ENCODE results near the gene MYLK4. TPM values are rescaled to one million over a fixed set of nuclear protein-coding genes. Genes with fewer than 3 reads are reported as not detected.

Gene MYLK4
- total RNA-seq, 1 experiment from 2014 or later = 0.26 TPM

DNA sequence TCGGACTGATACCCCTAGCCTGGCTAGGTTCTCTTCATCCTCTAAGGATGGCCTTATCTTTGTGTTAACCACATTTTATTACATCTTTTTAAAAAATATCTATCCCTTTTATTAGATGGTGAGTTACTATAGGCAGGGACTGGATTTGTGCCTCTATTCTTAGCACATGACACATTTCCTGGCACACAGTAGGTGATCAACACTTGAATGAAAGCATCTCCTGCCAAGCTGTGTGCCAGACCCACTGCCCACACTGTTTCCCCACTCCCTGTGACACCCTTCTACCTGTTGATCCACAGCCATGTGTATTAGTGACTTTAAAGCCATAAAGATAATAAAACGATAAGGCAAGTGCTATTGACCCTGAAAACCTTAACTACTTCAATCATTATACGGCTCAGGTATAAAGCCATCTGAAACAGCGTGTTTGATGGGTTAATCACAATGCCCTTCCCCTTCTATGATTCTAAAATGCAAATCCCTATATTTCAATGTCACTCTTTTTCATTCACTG is 73.6 kb downstream of the MYLK4 start:
- Histone ChIP-seq H3K36me3 (no peaks in the 10 kb centered on the region), H3K27ac (no peak overlapping the region), H3K4me3 (no peak overlapping the region), H3K27me3 (replicated peaks) (no peaks in the 10 kb centered on the region), H3K9me3 (replicated peaks) (no peaks in the 10 kb centered on the region), H3K4me1 (replicated peaks) (no peaks in the 10 kb centered on the region)
- no peak for DNase-seq (ENCODE audit: low read depth in 1 of 2, low spot score in 2 of 2)

DNA sequence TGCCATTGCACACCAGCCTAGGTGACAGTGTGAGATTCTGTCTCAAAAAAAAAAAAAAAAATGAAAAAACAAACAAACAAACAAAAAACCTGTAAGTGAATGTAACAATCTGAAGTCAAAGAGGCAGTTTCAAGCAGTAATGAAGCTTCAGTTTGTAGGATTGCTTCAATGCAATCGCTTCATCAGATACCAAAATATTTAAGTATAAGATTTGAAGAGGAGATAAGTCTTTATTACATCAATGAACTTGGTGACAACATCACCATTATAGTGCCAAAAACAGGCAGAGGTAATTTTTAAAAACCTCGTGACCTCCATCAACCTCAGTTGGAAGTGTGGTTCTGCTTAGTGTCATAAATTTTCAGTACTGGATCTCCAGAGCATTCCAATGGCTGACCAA is 74.7 kb downstream of the MYLK4 start:
- Histone ChIP-seq H3K27me3 (replicated peaks) (no peaks in the 10 kb centered on the region), H3K4me1 (replicated peaks) (no peaks in the 10 kb centered on the region), H3K4me3 (no peak overlapping the region), H3K9me3 (replicated peaks) (no peaks in the 10 kb centered on the region), H3K27ac (no peak overlapping the region), H3K36me3 (no peaks in the 10 kb centered on the region)
- DNase-seq (ENCODE audit: low read depth in 1 of 2, low spot score in 2 of 2) = no peak

DNA sequence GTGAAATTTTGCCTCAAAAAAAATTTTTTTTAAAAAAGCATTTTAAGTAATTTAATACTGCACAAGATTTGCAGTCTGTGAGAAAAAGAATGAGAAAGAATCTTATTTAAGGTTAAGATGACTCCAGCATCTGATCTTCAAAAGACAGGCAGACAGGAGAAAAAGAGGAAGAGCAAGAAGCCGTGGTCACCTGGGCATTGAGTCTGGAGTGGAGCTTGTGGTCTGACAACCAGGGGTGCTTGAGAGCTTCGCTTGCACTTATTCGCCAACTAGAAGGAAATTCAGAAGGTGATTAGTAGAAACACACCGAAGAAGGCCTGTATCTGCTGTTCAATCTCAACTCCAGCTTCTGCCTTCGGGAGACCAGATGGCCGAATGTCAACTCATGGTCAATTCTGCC is 75.9 kb downstream of the MYLK4 start:
- Histone ChIP-seq H3K27ac (no peak overlapping the region), H3K4me1 (replicated peaks) (no peaks in the 10 kb centered on the region), H3K4me3 (no peak overlapping the region), H3K36me3 (no peaks in the 10 kb centered on the region), H3K9me3 (replicated peaks) (no peaks in the 10 kb centered on the region), H3K27me3 (replicated peaks) (no peaks in the 10 kb centered on the region)
- DNase-seq (ENCODE audit: low read depth in 1 of 2, low spot score in 2 of 2) = no peak

DNA sequence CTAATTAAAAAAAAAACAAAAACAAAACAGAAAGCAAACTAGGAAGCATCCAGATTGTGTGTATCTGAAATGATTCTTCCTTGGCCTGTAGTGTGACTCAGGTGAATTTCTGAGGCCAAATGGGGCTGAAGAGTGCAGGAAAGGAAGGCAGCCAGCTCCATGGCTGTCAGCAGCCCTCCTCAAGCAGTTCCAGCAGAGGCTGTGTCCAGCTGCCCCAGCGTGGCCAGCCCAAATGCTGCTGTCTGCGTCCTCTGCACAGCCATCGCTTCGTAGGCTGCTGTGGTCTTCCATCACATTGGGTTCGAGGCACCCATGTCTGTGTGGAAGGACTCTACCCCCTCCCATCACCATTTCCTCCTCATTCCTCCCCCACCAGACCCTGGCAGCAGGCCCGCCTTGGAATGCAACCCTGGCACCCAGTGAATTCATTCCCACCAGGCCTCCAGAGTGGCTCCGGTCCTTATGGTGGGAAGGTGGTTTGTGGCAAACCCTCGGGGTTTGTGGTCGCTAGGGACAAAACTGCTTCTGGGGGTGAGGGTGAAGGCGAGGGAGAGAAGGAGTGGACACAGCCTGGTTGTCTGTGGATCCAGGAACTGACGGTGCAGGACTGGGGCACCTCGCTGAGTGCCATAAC is 81.5 kb downstream of the MYLK4 start:
- no peak overlapping the region for H3K27ac ChIP-seq
- H3K4me1 ChIP-seq (replicated peaks) = no peaks in the 10 kb centered on the region
- DNase-seq (ENCODE audit: low read depth in 1 of 2, low spot score in 2 of 2) = no peak
- H3K36me3 ChIP-seq = no peaks in the 10 kb centered on the region
- H3K27me3 ChIP-seq (replicated peaks) = no peaks in the 10 kb centered on the region
- no peaks in the 10 kb centered on the region for H3K9me3 ChIP-seq (replicated peaks)
- H3K4me3 ChIP-seq = no peak overlapping the region

DNA sequence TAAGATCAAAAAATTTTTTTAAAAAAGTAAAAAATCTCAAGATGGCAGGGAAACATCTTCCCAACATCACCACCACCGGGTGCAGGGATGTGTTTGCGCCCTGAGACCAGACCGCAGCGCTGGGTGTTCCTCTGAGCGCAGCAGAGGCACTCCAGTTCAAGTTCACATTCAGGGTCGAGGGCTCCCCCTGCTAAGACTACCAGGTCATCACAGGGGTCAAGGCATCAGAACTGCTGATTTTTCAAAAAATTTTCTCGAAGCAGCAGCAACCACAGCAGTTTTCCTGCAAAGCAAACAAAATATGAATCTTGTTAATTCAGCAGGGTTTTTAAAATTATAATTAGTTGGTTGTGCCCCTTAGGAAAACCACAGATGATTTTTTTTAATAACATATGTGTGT is 83.1 kb downstream of the MYLK4 start:
- H3K9me3 ChIP-seq (replicated peaks) = no peaks in the 10 kb centered on the region
- no peaks in the 10 kb centered on the region for H3K36me3 ChIP-seq

DNA sequence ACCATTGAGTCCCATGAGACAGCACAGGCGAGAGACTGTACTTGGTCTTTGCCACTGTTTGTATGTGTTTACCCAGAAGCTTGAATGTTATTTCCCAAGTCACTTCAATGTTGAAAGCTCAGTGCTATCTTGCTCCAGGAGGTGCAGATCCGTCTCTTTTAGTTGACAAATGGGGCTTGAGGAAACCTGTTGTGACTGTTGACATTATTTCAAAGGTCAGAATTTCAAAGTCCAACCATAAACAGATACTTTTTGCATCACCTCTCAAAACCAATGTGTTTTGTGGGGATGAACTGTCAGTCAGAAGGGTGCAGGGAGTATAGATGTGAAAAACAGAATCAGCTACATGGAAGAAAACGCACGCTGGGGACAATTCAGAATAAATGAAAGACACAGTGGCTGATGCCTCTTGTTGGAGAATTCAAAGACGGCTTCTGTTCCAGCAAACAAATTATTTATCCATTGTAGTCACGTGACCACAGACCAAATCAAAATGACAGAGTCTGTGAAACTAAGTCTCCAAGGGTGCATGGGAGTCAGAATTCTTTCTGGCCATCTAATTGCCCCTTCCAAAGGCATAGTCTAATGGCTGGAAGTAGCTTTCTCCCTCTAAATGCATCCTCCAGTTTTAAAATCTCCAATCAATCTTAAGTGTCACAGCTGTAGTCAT is 83.7 kb downstream of the MYLK4 start:
- H3K9me3 ChIP-seq (replicated peaks) = no peaks in the 10 kb centered on the region
- H3K4me3 ChIP-seq = no peak overlapping the region
- H3K27ac ChIP-seq = no peak overlapping the region
- H3K36me3 ChIP-seq = no peaks in the 10 kb centered on the region
- no peaks in the 10 kb centered on the region for H3K27me3 ChIP-seq (replicated peaks)
- DNase-seq (ENCODE audit: low read depth in 1 of 2, low spot score in 2 of 2) = no peak
- H3K4me1 ChIP-seq (replicated peaks) = no peaks in the 10 kb centered on the region

More for the DNA sequence above, 83.1 kb downstream of the MYLK4 start:
- Histone ChIP-seq H3K27me3 (replicated peaks) (no peaks in the 10 kb centered on the region), H3K4me3 (no peak overlapping the region), H3K27ac (no peak overlapping the region), H3K4me1 (replicated peaks) (no peaks in the 10 kb centered on the region)
- no peak for DNase-seq (ENCODE audit: low read depth in 1 of 2, low spot score in 2 of 2)

DNA sequence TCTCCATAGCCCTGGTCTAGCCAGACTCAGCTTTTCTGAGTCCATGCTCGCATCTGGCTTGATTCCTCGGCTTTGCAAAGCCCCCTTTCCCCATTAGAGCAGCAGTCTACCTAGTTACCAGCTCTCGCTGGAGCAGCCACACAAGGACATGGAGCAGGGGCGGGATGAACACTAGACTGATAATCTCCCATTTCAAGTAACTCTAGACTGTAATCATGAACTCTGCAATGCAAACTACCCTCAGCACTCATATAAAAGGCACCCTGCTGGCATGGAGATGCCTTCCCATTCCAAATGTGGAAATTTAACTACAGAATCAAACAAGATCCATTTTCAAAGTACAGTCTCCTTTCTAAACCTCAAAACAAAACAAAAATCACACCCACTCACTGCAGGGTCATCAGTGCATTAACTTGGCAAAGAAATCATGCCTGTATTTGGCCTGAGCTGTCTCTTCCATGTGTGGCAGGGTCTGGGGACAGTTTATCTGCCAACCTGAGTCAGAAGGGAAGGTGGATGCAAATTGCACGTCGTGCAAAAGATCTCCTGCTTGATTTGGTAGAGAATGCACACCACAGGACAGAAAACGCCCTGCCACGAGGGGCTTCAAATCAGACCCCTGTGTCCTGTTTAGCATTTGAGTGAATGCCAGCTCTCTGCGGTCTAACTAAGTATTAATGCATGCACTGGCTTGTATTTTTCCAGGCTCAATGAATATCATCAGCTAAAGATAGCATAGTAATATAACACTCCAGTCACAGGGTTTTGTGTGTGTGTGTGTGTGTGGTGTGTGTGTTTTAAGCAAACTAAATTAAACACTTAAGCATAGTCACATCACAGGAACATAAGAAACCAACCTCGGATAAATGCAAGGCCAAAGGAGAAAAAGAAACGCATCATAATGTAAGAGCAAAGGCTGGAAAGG is 85.3 kb downstream of the MYLK4 start:
- DNase-seq (ENCODE audit: low read depth in 1 of 2, low spot score in 2 of 2) = no peak
- no peaks in the 10 kb centered on the region for H3K27me3 ChIP-seq (replicated peaks)
- no peaks in the 10 kb centered on the region for H3K4me1 ChIP-seq (replicated peaks)
- no peaks in the 10 kb centered on the region for H3K36me3 ChIP-seq
- no peak overlapping the region for H3K27ac ChIP-seq
- no peaks in the 10 kb centered on the region for H3K9me3 ChIP-seq (replicated peaks)
- H3K4me3 ChIP-seq = no peak overlapping the region

DNA sequence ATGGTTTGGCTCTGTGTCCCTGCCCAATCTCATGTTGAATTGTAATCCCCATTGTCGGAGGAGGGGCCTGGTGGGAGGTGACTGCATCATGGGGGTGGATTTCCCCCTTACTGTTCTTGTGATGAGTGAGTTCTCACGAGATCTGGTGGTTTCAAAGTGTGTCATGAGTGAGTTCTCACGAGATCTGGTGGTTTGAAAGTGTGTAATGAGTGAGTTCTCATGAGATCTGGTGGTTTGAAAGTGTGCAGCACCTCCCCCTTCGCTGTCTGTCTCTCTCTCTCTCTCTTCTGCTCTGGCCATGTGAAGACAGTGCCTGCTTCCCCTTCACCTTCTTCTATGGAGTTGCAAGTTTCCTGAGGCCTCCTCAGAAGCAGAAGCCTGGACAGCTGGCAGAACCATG is 87.6 kb downstream of the MYLK4 start:
- H3K4me1 ChIP-seq (replicated peaks) = peaks cover 6% of the 10 kb centered on the region; the same call in 1 of the 2 replicates
- no peak overlapping the region for H3K4me3 ChIP-seq
- no peaks in the 10 kb centered on the region for H3K9me3 ChIP-seq (replicated peaks)
- H3K27ac ChIP-seq = no peak overlapping the region
- no peaks in the 10 kb centered on the region for H3K27me3 ChIP-seq (replicated peaks)
- no peak for DNase-seq (ENCODE audit: low read depth in 1 of 2, low spot score in 2 of 2)
- no peaks in the 10 kb centered on the region for H3K36me3 ChIP-seq

DNA sequence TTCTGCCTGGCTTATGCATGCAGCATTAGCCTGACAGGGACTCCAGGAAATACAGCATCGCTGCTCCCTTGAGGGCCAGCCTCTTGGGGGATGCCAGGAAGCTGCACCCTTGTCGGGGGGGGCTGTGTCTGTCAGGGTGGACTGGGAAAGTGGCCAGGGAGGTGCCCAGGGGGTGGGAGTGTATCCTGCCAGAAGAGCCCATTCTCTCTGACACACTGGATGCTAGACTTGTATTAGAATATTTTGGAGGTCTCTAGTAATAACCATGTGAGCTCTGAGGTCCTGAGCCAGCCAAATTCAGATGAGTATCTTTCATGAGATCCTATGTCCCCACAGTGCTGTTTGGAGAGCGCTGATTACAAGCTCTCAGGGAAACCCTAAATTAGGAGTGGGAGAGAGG is 89.1 kb downstream of the MYLK4 start:
- Histone ChIP-seq H3K27ac (no peak overlapping the region), H3K36me3 (no peaks in the 10 kb centered on the region), H3K4me3 (no peak overlapping the region), H3K9me3 (replicated peaks) (no peaks in the 10 kb centered on the region), H3K4me1 (replicated peaks) (peaks cover 6% of the 10 kb centered on the region; the same call in 1 of the 2 replicates), H3K27me3 (replicated peaks) (no peaks in the 10 kb centered on the region)
- DNase-seq (ENCODE audit: low read depth in 1 of 2, low spot score in 2 of 2) = no peak

DNA sequence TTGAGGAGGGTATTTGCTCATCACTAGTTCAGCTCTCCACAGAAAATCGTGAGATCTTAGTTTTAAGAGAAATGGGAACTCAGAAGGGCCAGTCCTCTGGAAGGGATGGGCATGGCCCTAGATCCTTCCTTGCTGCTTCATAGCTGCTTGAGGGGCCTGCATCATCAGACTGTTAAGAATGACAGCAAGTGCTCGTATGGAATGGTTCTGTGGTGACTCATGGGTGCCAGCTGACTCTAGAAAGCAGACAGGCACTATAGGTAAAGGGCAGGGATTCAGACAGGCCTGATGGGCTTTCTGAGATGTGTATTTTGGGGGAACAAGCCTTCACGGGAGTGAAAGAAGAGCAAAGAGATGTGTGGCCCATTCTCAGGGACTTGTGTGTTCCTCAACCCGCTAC is 90.8 kb downstream of the MYLK4 start:
- Histone ChIP-seq H3K27ac (no peak overlapping the region), H3K4me1 (replicated peaks) (peaks cover 6% of the 10 kb centered on the region; the same call in 1 of the 2 replicates), H3K9me3 (replicated peaks) (no peaks in the 10 kb centered on the region), H3K36me3 (no peaks in the 10 kb centered on the region), H3K4me3 (no peak overlapping the region), H3K27me3 (replicated peaks) (no peaks in the 10 kb centered on the region)
- peak in 1 of 2 experiments; percentile 7 for DNase-seq (ENCODE audit: low read depth in 1 of 2, low spot score in 2 of 2)

DNA sequence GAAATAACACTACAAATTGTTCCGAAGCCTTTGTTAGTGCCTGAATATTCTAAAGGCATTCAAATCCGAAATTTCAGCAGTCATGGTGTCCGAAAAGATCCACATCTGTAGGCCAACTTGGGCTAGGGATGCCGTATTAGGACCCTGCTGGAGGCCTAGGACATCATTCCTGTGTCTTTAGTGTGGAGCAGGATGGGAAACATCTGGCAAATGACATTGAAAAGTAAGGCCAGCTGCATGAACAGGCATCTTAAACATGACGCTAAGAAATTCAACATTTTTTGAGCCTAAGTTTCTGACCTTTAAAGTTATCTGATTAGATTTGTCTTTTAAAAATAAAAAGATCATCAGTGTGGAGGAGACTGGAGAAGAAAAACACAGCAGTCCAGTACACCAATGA is 91.3 kb downstream of the MYLK4 start:
- Histone ChIP-seq H3K27ac (no peak overlapping the region), H3K9me3 (replicated peaks) (no peaks in the 10 kb centered on the region), H3K4me3 (no peak overlapping the region), H3K27me3 (replicated peaks) (no peaks in the 10 kb centered on the region), H3K36me3 (no peaks in the 10 kb centered on the region), H3K4me1 (replicated peaks) (peaks cover 6% of the 10 kb centered on the region; the same call in 1 of the 2 replicates)
- no peak for DNase-seq (ENCODE audit: low read depth in 1 of 2, low spot score in 2 of 2)

DNA sequence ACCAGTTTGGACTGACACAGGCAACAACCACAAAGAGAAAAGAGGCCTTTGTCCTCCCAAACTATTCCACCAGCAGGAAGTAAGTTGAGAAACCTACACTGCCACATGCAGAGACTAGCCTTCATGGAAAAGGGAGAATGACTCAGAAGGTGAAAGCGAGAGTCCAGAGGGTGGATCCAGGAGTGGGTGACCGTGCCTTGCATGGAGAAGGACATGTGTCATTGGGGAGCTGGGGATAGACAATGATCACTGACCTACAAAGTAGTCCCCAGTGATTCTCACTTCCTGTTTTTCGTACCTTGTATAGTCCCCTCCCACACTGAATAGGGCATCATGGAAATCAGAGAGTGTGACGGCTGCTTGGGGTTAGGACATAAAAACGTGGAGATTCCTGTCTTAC is 91.9 kb downstream of the MYLK4 start:
- no peak overlapping the region for H3K4me3 ChIP-seq
- DNase-seq (ENCODE audit: low read depth in 1 of 2, low spot score in 2 of 2) = no peak
- no peaks in the 10 kb centered on the region for H3K36me3 ChIP-seq
- H3K27ac ChIP-seq = no peak overlapping the region
- no peaks in the 10 kb centered on the region for H3K9me3 ChIP-seq (replicated peaks)
- no peaks in the 10 kb centered on the region for H3K27me3 ChIP-seq (replicated peaks)
- H3K4me1 ChIP-seq (replicated peaks) = peaks cover 6% of the 10 kb centered on the region; the same call in 1 of the 2 replicates

DNA sequence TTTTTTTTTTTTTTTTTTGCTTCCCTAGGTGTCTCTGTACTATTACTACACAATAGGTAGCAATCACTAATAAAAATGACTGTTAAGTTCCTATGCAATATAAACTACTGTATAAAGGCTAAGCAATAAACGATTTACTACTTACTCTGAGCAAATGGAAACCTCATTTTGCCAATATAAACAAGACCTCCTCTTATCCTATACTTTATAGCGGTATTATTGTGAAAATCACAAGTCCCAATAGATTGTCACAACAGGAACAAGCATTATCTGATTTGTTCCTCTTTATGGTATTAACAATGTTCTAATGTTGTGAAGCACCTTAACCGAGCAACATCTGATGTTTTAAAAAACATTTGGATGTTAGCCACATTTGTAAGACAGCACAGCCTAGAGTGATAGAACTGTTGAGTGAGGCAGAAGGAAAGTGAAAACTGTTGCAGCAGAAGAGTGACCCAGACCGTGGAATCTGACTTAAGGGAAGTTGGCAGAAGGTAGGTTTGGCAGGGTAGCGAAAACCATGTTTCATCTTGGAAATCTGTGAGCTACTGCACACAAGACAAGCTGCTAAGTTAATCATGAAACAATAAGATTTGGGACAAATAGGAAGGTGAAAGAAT is 94.2 kb downstream of the MYLK4 start:
- Histone ChIP-seq H3K4me3 (no peak overlapping the region), H3K9me3 (replicated peaks) (peaks cover 5% of the 10 kb centered on the region; the same call in 1 of the 2 replicates), H3K27ac (no peak overlapping the region), H3K27me3 (replicated peaks) (no peaks in the 10 kb centered on the region), H3K36me3 (no peaks in the 10 kb centered on the region), H3K4me1 (replicated peaks) (peaks cover 6% of the 10 kb centered on the region; the same call in 1 of the 2 replicates)
- DNase-seq (ENCODE audit: low read depth in 1 of 2, low spot score in 2 of 2) = no peak
